CD4-positive, alpha-beta T cell (primary cell): ENCODE results near the gene RAD50. TPM values are rescaled to one million over a fixed set of nuclear protein-coding genes. Genes with fewer than 3 reads are reported as not detected.

Experiments used
- ATAC-seq: fragments of 200-7000 bp; cut with Tn5 transposase; one replicate; pipeline ENCODE4 v1.10.0; 2022; ENCODE audit warnings: mild to moderate bottlenecking; ENCODE audit not compliant: poor library complexity
- CTCF ChIA-PET: fragments of 350-600 bp; sonication (Branson Sonifier 250); formaldehyde crosslinking; loops from one replicate; lab custom pipeline; 2021; ENCODE audit warnings: antibody characterized with exemption, inconsistent platforms; lab: Charles Lee
- POLR2A ChIA-PET: fragments of 350-600 bp; sonication (Branson Sonifier 250); formaldehyde crosslinking; loops from one replicate; lab custom pipeline; 2021; ENCODE audit warnings: antibody characterized with exemption, inconsistent platforms; lab: Charles Lee
- DNase-seq, 14 experiments: peaks; one replicate each; pipeline ENCODE4 v3.0.0-alpha.2; 2013 to 2020; ENCODE audit warnings: mixed read lengths in 2 of 14
- H3K27ac ChIP-seq, 2 donors: one replicate each; pipeline versions ENCODE4 v1.5.1 to v1.7.0; 2013; ENCODE audit warnings: low read length in 2 of 2, low read depth in 1 of 2, mild to moderate bottlenecking in 1 of 2
- H3K27me3 ChIP-seq, 2 experiments: 1 replicate in 1 of 2; 2 replicates in 1 of 2; pipeline versions ENCODE4 v1.6.1 to v1.7.0; 2013; ENCODE audit warnings: low read length in 2 of 2, control low read depth in 1 of 2, mild to moderate bottlenecking in 1 of 2, moderate library complexity in 1 of 2; ENCODE audit not compliant: insufficient read depth in 2 of 2, control insufficient read depth in 1 of 2
- H3K36me3 ChIP-seq: one replicate; pipeline ENCODE4 v1.6.1; 2013; ENCODE audit warnings: low read length, control low read depth; ENCODE audit not compliant: insufficient read depth
- H3K4me1 ChIP-seq: one replicate; pipeline ENCODE4 v1.6.1; 2013; ENCODE audit warnings: low read length, control low read depth; ENCODE audit not compliant: insufficient read depth
- H3K4me3 ChIP-seq: one replicate; pipeline ENCODE4 v1.5.1; 2013; ENCODE audit warnings: mild to moderate bottlenecking, low read length, moderate library complexity
- H3K9me3 ChIP-seq, 2 experiments: 1 replicate in 1 of 2; 2 replicates in 1 of 2; pipeline versions ENCODE4 v1.6.1 to v1.7.0; 2013; ENCODE audit warnings: low read length in 2 of 2, mild to moderate bottlenecking in 2 of 2, control low read depth in 1 of 2, moderate library complexity in 1 of 2; ENCODE audit not compliant: control insufficient read depth in 1 of 2, insufficient read depth in 1 of 2
- H3K27ac Mint-ChIP-seq: one replicate; pipeline ENCODE4 v1.8.0; 2020; ENCODE audit warnings: mixed read lengths
- H3K27me3 Mint-ChIP-seq: one replicate; pipeline ENCODE4 v1.8.0; 2021; ENCODE audit warnings: mixed read lengths
- H3K36me3 Mint-ChIP-seq: one replicate; pipeline ENCODE4 v1.8.0; 2021; ENCODE audit warnings: low read depth, mixed read lengths
- H3K4me1 Mint-ChIP-seq: one replicate; pipeline ENCODE4 v1.8.0; 2021; ENCODE audit warnings: low read depth, mixed read lengths
- H3K4me3 Mint-ChIP-seq: one replicate; pipeline ENCODE4 v1.8.0; 2020; ENCODE audit warnings: mild to moderate bottlenecking, mixed read lengths
- H3K9me3 Mint-ChIP-seq: one replicate; pipeline ENCODE4 v1.8.0; 2020; ENCODE audit warnings: mixed read lengths
- intact Hi-C, 2 experiments: fragments of 100-400 bp; cut with DNase I in 1 of 2; cut with micrococcal nuclease in 1 of 2; formaldehyde crosslinking; loops; one replicate each; pipeline versions ENCODE4 v1.15.1 to v1.9.0; 2023 to 2025; cut with DNase I, micrococcal nuclease
- total RNA-seq, 174 experiments: library from RNA in 2 of 174; stranded (reverse) in 2 of 174; gene quantifications; one replicate each; pipeline ENCODE4 v1.2.3 and lab custom pipeline; 2021 to 2026
- TF ChIP-seq, protein P1 (sequence below): fragments of 200-600 bp; IDR thresholded peaks from one replicate; pipeline ENCODE4 v1.8.0; 2022; ENCODE audit warnings: antibody characterized with exemption, mild to moderate bottlenecking

The RAD50 gene
- total RNA-seq, 2 experiments from 2014 or later = 12.7 to 13.4 TPM

DNA sequence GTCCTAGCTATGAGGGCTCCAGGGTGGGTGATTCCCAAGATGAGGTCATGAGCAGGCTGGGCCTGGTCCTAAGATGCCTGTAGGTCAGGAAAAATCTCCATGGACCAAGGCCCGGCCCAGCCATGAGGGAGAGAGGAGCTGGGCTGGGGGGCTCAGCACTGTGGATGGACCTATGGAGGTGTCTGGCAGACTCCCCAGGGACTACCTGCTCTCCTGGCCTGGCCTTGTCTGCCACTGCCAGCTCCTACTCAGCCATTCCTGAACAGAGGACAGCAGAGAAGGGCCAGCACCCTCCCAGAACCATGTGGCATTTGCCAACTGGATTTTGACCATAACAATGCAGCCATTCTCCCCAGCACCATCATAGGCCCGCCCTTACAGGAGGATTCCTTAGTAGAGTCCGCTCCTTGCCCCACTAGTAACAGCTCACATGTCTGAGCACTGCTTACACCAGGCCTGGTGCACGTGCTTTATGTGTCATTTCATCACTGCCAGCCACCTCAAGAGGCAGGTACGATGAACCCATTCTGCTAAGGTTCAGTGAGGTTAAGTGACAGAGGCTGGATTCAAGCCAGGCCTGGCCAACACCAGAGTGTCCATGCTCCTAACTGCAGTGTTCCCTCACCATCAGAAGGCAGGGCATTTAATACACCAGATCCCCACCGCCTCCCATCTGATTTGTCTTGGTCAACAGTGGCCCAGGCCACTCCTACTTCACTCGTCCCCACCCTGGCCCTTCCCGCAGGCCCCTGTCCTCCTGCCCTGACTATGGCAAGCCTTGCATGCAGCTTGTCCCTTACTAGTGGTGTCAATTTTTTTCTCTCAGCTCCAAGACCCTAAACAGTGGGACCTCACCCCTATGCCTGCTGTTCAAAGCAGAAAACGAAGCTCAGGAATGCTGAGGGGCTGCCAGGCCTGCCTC is 101.9 kb downstream of the RAD50 start:
- peaks cover 44% of the 10 kb centered on the region for H3K27me3 Mint-ChIP-seq
- intact Hi-C loops = no loop called here
- POLR2A ChIA-PET = no interaction called here

DNA sequence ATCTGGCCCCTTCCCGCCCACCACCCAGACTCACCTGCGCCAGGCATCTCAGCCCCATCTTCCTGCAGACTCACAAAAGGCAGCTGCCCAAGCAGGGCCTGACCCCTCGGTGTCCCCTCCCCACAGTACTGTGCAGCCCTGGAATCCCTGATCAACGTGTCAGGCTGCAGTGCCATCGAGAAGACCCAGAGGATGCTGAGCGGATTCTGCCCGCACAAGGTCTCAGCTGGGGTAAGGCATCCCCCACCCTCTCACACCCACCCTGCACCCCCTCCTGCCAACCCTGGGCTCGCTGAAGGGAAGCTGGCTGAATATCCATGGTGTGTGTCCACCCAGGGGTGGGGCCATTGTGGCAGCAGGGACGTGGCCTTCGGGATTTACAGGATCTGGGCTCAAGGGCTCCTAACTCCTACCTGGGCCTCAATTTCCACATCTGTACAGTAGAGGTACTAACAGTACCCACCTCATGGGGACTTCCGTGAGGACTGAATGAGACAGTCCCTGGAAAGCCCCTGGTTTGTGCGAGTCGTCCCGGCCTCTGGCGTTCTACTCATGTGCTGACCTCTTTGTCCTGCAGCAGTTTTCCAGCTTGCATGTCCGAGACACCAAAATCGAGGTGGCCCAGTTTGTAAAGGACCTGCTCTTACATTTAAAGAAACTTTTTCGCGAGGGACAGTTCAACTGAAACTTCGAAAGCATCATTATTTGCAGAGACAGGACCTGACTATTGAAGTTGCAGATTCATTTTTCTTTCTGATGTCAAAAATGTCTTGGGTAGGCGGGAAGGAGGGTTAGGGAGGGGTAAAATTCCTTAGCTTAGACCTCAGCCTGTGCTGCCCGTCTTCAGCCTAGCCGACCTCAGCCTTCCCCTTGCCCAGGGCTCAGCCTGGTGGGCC is 103.1 kb downstream of the RAD50 start:
- no peaks in the 10 kb centered on the region for H3K36me3 Mint-ChIP-seq
- Histone ChIP-seq H3K4me1 (peaks cover 39% of the 10 kb centered on the region), H3K9me3 (peaks cover 0 to 9% of the 10 kb centered on the region in 2 experiments), H3K4me3 (no peak overlapping the region), H3K27ac (no peak overlapping the region), H3K36me3 (no peaks in the 10 kb centered on the region), H3K27me3 (peaks cover 26 to 33% of the 10 kb centered on the region in 2 experiments)
- H3K4me3 Mint-ChIP-seq = no peak overlapping the region
- CTCF ChIA-PET = no interaction called here
- DNase-seq (no peak), ATAC-seq (no peak)
- intact Hi-C loops = no loop called here
- H3K9me3 Mint-ChIP-seq = no peaks in the 10 kb centered on the region
- H3K4me1 Mint-ChIP-seq = peaks cover 14% of the 10 kb centered on the region
- TF ChIP-seq, protein P1, sequence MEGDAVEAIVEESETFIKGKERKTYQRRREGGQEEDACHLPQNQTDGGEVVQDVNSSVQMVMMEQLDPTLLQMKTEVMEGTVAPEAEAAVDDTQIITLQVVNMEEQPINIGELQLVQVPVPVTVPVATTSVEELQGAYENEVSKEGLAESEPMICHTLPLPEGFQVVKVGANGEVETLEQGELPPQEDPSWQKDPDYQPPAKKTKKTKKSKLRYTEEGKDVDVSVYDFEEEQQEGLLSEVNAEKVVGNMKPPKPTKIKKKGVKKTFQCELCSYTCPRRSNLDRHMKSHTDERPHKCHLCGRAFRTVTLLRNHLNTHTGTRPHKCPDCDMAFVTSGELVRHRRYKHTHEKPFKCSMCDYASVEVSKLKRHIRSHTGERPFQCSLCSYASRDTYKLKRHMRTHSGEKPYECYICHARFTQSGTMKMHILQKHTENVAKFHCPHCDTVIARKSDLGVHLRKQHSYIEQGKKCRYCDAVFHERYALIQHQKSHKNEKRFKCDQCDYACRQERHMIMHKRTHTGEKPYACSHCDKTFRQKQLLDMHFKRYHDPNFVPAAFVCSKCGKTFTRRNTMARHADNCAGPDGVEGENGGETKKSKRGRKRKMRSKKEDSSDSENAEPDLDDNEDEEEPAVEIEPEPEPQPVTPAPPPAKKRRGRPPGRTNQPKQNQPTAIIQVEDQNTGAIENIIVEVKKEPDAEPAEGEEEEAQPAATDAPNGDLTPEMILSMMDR = no peak
- no peak overlapping the region for H3K27ac Mint-ChIP-seq
- POLR2A ChIA-PET = no interaction called here
- peaks cover 32% of the 10 kb centered on the region for H3K27me3 Mint-ChIP-seq

More for the DNA sequence above, 101.9 kb downstream of the RAD50 start:
- Histone ChIP-seq H3K27me3 (peaks cover 27 to 34% of the 10 kb centered on the region in 2 experiments), H3K4me3 (no peak overlapping the region), H3K27ac (no peak overlapping the region), H3K4me1 (peaks cover 32% of the 10 kb centered on the region), H3K36me3 (no peaks in the 10 kb centered on the region), H3K9me3 (peaks cover 0 to 9% of the 10 kb centered on the region in 2 experiments)
- H3K9me3 Mint-ChIP-seq = no peaks in the 10 kb centered on the region
- CTCF ChIA-PET = no interaction called here
- peaks cover 14% of the 10 kb centered on the region for H3K4me1 Mint-ChIP-seq
- TF ChIP-seq, protein P1 = no peak
- no peak overlapping the region for H3K4me3 Mint-ChIP-seq
- ATAC-seq (no peak), DNase-seq (no peak)
- H3K36me3 Mint-ChIP-seq = no peaks in the 10 kb centered on the region
- H3K27ac Mint-ChIP-seq = no peak overlapping the region

DNA sequence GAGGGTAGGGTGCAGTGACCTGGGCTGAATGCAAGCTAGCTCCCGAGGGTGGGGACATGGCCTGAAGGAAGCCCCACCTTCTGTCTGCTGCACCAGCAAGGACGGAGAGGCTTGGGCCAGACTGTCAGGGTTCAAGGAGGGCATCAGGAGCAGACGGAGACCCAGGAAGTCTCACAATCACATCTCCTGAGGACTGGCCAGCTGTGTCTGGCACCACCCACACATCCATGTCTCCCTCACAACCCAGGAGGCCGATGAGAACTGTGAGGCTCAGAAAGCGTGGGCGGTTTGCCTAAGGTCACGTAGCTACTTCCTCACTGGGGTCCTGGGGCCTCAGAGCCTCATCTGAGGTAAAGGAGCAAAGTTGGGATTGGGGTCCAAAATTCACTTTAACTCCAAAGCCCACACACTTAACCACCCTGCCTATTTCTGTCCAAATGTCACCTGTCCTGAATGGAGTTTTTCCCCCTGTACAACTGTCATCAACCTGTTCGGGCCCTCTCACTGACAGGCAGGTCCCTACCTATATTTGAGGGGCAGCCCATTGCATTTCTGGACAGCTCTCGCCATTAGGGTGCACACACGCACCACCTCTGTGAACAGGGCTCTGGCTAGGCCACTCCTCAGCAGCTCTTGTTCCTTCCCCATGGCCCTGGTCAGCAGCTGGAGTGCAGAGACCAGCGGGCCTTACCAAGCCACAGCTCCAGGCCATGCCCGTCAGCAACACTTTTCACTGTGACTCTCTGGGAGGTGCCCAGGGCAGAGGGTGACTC is 104.6 kb downstream of the RAD50 start:
- DNase-seq = no peak
- TF ChIP-seq, protein P1 = no peak
- Histone ChIP-seq H3K27me3 (peaks cover 16 to 23% of the 10 kb centered on the region in 2 experiments), H3K9me3 (peaks cover 0 to 4% of the 10 kb centered on the region in 2 experiments), H3K36me3 (no peaks in the 10 kb centered on the region), H3K27ac (no peak overlapping the region), H3K4me1 (peaks cover 31% of the 10 kb centered on the region), H3K4me3 (no peak overlapping the region)
- peaks cover 14% of the 10 kb centered on the region for H3K4me1 Mint-ChIP-seq
- CTCF ChIA-PET = no interaction called here
- H3K9me3 Mint-ChIP-seq = no peaks in the 10 kb centered on the region
- no peak for ATAC-seq
- peaks cover 29% of the 10 kb centered on the region for H3K27me3 Mint-ChIP-seq
- H3K27ac Mint-ChIP-seq = no peak overlapping the region
- intact Hi-C loops = no loop called here
- POLR2A ChIA-PET = no interaction called here
- H3K4me3 Mint-ChIP-seq = no peak overlapping the region
- no peaks in the 10 kb centered on the region for H3K36me3 Mint-ChIP-seq
